ENCODE measurements around the gene LILRB5.
"Not testable (repeated sequence)": the region's sequence is repeated elsewhere in the genome, so short reads cannot be mapped to it uniquely, and the experiment has no call there.

The LILRB5 gene

DNA sequence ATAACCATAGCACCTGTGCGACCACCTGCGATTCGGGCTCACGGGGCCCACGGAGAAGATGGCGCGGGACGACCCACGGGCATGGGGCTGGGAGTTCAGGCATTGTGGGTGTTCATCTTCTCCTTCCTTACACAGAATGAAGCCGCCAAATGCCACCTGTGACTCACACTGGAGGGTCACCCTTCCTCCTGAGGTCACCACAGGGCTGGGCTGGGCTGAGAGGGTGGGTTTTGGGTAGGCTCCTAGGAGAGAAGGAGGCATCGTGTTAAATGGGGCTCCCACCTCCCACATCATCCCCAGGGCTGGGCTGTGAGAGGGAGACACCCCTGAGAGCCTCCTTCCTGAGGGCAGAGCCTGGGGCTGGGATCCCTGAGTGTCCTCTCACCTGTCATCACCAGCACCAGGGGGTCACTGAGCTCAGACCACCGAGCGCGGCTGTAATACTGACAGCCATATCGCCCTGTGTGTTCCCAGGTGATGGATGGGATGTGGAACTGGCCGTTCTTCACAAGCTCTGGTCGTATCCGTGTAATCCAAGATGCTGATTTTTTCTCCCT, 22.4 kb upstream of the LILRB5 start:
- H3K27ac ChIP-seq = no peak overlapping the region
- TF ChIP-seq ZFX (IDR thresholded peaks at IDR 0.05; ENCODE audit: borderline replicate concordance) (no peak), CTCF (IDR thresholded peaks at IDR 0.05) (no peak)

DNA sequence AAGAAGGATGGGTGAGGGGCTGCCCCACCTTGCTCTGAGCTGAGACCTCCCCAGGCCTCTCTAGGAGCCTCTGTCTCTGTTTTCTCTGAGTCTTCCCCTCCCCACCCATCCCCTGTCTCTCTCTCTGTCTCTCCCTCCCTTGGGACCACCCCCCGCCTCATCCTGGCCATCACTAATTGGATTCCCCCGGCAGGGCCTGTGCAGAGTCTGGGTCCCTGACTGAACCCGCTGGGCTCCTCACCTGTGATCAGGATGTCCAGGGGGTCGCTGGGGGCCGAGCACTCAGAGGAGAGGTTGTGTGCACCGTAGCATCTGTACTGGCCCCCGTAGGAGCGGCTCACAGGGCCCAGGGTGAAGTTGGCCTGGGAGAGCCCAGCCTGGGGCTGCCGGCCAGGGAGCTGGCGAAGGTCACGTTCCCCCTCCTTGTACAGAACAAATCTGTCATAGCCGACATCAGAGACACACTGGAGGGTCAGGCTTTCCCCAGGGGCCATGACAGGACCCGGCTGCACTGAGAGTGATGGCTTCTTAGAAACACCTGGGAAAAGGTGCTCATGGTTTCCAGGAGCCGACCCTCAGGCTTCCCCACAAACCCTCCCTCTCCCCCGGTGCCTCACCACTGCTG, 21.6 kb upstream of the LILRB5 start:
- not testable (repeated sequence) for H3K27ac ChIP-seq

DNA sequence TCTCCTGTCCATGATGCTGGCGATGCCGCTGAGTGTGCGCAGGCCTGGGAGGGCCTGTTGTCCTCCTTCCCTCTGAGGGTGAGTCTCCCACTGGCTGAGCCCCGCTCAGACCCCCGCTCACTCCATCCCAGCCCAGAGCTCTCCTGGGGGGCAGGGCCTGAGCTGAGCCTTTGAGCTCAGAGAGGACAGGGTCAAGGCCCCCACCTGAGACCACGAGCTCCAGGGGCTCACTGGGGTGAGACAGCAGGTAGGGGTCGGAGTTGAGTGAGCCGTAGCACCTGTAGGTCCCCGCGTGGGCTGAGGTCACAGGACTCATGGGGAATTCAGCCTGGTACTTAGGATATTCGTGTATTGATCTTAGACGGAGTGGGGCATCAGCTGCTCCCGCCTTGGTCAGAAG, 21.0 kb upstream of the LILRB5 start:
- H3K27ac ChIP-seq = not testable (repeated sequence)

DNA sequence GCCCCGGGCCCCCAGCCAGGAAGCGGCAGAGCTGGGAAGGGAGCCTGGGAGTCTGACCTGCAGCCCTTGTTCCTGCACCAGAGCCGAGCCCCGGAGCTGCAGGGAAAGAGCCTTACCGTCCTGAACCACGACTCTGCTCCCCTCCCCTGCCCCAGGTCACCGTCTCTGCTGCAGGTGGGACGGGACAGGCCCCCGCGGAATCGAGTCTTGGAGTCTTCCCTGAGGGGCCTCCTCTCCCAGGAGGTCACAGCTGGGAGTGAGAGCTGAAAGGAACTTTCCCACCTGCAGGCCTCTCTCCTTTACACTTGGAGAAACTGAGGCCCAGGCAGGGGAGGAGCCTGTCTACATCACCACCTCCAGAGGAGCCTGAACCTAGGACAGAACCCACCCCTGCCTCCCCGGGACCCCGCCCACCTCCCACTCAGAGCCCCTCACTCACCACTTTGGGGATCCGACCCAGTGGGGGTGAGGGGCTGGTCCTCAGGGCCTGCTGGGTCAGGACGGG, 20.1 kb upstream of the LILRB5 start:
- not testable (repeated sequence) for H3K27ac ChIP-seq

DNA sequence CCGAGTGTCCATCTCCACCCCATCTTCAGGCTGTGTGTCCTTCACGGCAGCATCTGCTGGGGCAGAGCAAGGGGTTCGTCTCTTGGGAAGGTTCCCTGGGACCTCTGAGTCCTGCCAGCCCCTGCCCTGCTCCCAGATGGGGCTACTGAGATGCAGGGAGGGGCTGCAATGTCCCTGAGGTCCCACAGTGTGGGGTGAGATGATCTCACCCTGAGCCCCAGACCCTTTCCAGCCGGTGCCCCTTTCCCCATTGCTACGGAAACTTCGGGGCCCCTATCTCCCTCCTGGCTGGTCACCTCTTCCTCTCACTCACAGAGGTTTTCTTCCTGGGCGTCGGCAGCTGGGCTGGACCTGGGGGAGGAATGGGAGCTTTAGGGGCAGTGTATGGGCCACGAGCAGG, 18.9 kb upstream of the LILRB5 start:
- no peak overlapping the region for H3K27ac ChIP-seq
- TF ChIP-seq CTCF (IDR thresholded peaks at IDR 0.05) (no peak), ZFX (IDR thresholded peaks at IDR 0.05; ENCODE audit: borderline replicate concordance) (no peak)

DNA sequence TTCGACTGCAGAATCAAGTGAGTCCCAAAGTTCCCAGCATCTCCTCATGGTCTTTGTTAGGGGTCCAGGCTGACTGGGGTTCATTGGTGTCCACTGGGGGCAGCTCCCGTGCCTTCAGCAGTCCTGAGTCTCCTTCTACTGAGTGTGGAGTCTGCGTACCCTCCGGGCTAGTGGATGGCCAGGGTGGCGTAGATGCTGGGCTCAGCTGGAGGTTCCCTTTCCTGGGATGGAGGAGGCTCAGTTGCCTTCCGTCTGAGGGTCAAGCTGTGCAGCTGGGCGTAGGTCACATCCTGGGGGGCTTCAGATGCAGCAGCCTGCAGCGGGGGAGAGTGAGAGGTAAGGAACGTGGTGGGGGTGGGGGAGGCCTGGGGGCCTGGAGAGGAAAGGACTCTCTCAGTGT, 17.4 kb upstream of the LILRB5 start:
- not testable (repeated sequence) for H3K27ac ChIP-seq

DNA sequence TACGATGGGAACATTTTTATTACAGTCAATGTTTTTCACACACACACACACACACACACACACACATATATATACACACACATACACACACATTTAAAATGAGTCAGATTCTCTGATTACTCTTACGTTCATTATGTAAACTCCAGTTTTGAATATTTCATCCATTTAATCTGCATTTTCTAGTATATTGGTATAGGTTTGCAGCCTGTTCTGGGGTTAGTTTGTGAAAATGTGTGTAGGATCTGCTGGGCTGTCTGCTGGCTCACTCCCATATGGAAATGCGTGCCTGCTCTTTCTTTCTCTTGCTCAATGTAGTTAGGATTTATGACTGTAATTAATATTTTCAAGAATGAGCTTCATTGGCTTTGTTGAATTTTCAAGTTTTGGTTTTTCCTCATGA, 16.7 kb upstream of the LILRB5 start:
- TF ChIP-seq ZFX (IDR thresholded peaks at IDR 0.05; ENCODE audit: borderline replicate concordance) (no peak), CTCF (IDR thresholded peaks at IDR 0.05) (no peak)
- H3K27ac ChIP-seq = no peak overlapping the region

DNA sequence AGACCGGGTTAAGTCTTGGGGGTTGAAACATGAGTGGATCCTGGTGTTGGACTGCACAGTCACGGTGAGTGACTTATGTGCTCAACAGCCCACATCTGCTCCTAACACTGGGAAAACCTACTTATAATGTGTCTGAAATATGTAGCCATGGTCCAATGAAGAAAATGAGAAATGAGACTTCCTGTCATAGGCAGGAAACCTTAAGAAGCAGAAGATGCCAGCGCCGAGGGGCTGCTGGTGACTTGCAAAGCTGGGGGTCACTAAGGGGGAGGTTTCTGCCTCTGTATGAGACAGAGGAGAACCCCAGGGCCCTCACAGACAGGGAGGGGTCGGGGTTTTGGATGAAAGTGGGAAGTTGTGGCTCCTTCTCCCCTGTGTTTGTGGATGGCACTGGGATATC, 15.1 kb upstream of the LILRB5 start:
- H3K27ac ChIP-seq = not testable (repeated sequence)

DNA sequence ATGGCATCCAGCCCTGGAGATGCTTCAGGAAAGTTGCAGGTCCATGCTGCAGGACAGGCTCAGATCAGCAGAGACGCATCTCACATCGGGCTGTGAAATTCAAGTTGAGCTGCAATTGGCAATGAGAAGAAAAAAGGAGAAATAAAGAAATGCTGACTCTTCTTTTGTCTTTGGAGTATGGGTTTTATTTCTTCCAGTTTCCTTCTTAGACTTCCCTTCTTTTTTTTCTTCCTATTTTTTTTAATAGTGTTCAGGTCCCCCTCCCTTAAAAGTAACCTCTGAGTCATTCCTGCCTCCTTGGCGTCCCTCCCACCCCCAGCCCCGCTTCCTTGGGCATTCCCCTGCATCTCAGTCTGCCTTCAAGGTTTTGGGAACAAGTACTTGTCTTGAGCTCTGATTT, 14.5 kb upstream of the LILRB5 start:
- H3K27ac ChIP-seq = not testable (repeated sequence)

- H3K27ac ChIP-seq = no peak overlapping the region
- no peak for TF ChIP-seq ZFX (IDR thresholded peaks at IDR 0.05; ENCODE audit: borderline replicate concordance)
- TF ChIP-seq CTCF (IDR thresholded peaks at IDR 0.05) = no peak
Measured at GRCh38 chr19:54271106-54271505, 14.0 kb upstream of the LILRB5 start.

DNA sequence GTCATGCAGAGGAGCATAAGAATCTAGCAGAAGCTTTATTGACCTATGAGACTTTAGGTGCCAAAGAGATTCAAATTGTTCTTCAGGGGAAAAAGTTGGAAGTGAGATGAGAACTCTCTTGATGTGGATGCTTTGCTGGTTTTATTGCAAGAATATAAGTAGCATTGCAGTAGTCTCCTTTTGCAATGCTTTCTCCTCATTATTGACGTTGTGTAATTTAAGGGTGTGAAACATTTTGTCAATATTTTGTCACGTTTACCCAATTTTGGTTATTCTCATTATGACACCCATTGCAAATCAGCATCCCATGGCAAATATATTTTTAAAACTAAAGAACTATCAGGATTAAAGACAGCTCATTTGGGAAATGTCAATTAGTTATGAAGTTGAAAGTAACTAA, 11.9 kb upstream of the LILRB5 start:
- TF ChIP-seq CTCF (IDR thresholded peaks at IDR 0.05) = no peak
- no peak for TF ChIP-seq ZFX (IDR thresholded peaks at IDR 0.05; ENCODE audit: borderline replicate concordance)
- H3K27ac ChIP-seq = no peak overlapping the region
